Skeletal muscle tissue (tissue), 4 donors: ENCODE results near the gene CFAP20. TPM values are rescaled to one million over a fixed set of nuclear protein-coding genes. Genes with fewer than 3 reads are reported as not detected.
"Not testable (repeated sequence)": the region's sequence is repeated elsewhere in the genome, so short reads cannot be mapped to it uniquely, and the experiment has no call there.

Experiments used
- H3K27ac ChIP-seq: one replicate; pipeline ENCODE4 v1.7.0; 2013; ENCODE audit warnings: mild to moderate bottlenecking, low read depth, low read length, inconsistent platforms
- H3K27me3 ChIP-seq, 3 donors: one replicate each; pipeline ENCODE4 v1.7.0; 2013; ENCODE audit warnings: low read length in 3 of 3; ENCODE audit not compliant: control insufficient read depth in 3 of 3, insufficient read depth in 3 of 3
- H3K36me3 ChIP-seq, 3 donors: one replicate each; pipeline ENCODE4 v1.7.0; 2013; ENCODE audit warnings: low read length in 3 of 3; ENCODE audit not compliant: control insufficient read depth in 3 of 3, insufficient read depth in 3 of 3
- H3K4me1 ChIP-seq, 3 donors: one replicate each; pipeline ENCODE4 v1.7.0; 2013; ENCODE audit warnings: low read length in 3 of 3, mild to moderate bottlenecking in 3 of 3; ENCODE audit not compliant: control insufficient read depth in 3 of 3, insufficient read depth in 3 of 3
- H3K4me3 ChIP-seq, 3 donors: one replicate each; pipeline ENCODE4 v1.7.0; 2013; ENCODE audit warnings: low read length in 3 of 3
- H3K9ac ChIP-seq, 3 donors: one replicate each; pipeline ENCODE4 v1.7.0; 2013; ENCODE audit warnings: low read length in 3 of 3, mild to moderate bottlenecking in 3 of 3, moderate library complexity in 2 of 3, low read depth in 1 of 3
- H3K9me3 ChIP-seq, 3 donors: one replicate each; pipeline ENCODE4 v1.7.0; 2013; ENCODE audit warnings: low read length in 3 of 3; ENCODE audit not compliant: control insufficient read depth in 3 of 3
- total RNA-seq: library from RNA; depleted of rRNA; stranded (reverse); fragments of >200 nt; gene quantifications from one replicate; pipeline ENCODE4 v1.2.3, GENCODE V29; 2014
- donor health status: Osteomylitis.

CFAP20 gene
- total RNA-seq, 1 donor from 2014 or later: 47.5 TPM

GRCh38 chr16:58088091-58088490, 41.1 kb downstream of the CFAP20 start:
- Histone ChIP-seq H3K9ac (no peak overlapping the region), H3K4me1 (no peaks in the 10 kb centered on the region), H3K27me3 (peaks cover 0 to 4% (median 0%) of the 10 kb centered on the region in 3 donors), H3K27ac (no peak overlapping the region), H3K36me3 (no peaks in the 10 kb centered on the region), H3K9me3 (no peaks in the 10 kb centered on the region), H3K4me3 (no peak overlapping the region)

GRCh38 chr16:58087209-58087913, 41.8 kb downstream of the CFAP20 start:
- no peaks in the 10 kb centered on the region for H3K9me3 ChIP-seq
- no peaks in the 10 kb centered on the region for H3K4me1 ChIP-seq
- H3K4me3 ChIP-seq: no peak overlapping the region
- no peak overlapping the region for H3K27ac ChIP-seq
- H3K9ac ChIP-seq: no peak overlapping the region
- H3K27me3 ChIP-seq: peaks cover 0 to 4% (median 0%) of the 10 kb centered on the region in 3 donors
- H3K36me3 ChIP-seq: no peaks in the 10 kb centered on the region

GRCh38 chr16:58086381-58087208, 42.6 kb downstream of the CFAP20 start:
- Histone ChIP-seq H3K36me3 (no peaks in the 10 kb centered on the region), H3K4me1 (peaks cover 0 to 3% (median 2%) of the 10 kb centered on the region in 3 donors), H3K27ac (no peak overlapping the region), H3K9me3 (no peaks in the 10 kb centered on the region), H3K9ac (no peak overlapping the region), H3K27me3 (peaks cover 0 to 4% (median 0%) of the 10 kb centered on the region in 3 donors), H3K4me3 (no peak overlapping the region)

- H3K4me3 ChIP-seq: no peak overlapping the region
- H3K9me3 ChIP-seq: no peaks in the 10 kb centered on the region
- no peak overlapping the region for H3K9ac ChIP-seq
- H3K4me1 ChIP-seq: peaks cover 0 to 6% (median 3%) of the 10 kb centered on the region in 3 donors
- H3K36me3 ChIP-seq: no peaks in the 10 kb centered on the region
- peaks cover 0 to 4% (median 0%) of the 10 kb centered on the region in 3 donors for H3K27me3 ChIP-seq
- H3K27ac ChIP-seq: no peak overlapping the region
These were observed 43.5 kb downstream of the CFAP20 start for GRCh38 chr16:58085584-58086251.

- Histone ChIP-seq H3K4me1 (peaks cover 0 to 6% (median 6%) of the 10 kb centered on the region in 3 donors), H3K4me3 (no peak overlapping the region), H3K27me3 (peaks cover 0 to 4% (median 0%) of the 10 kb centered on the region in 3 donors), H3K36me3 (no peaks in the 10 kb centered on the region), H3K27ac (no peak overlapping the region), H3K9ac (no peak overlapping the region), H3K9me3 (no peaks in the 10 kb centered on the region)
These were observed 44.0 kb downstream of the CFAP20 start for GRCh38 chr16:58085171-58085570.

- no peak overlapping the region for H3K9ac ChIP-seq
- peaks cover 0 to 6% (median 6%) of the 10 kb centered on the region in 3 donors for H3K4me1 ChIP-seq
- H3K36me3 ChIP-seq: no peaks in the 10 kb centered on the region
- no peak overlapping the region for H3K4me3 ChIP-seq
- H3K9me3 ChIP-seq: no peaks in the 10 kb centered on the region
- H3K27me3 ChIP-seq: peaks cover 0 to 4% (median 0%) of the 10 kb centered on the region in 3 donors
- H3K27ac ChIP-seq: no peak overlapping the region
These were observed 44.5 kb downstream of the CFAP20 start for GRCh38 chr16:58084635-58085034.

- no peak overlapping the region for H3K9ac ChIP-seq
- H3K4me1 ChIP-seq: peaks cover 0 to 6% (median 6%) of the 10 kb centered on the region in 3 donors
- no peaks in the 10 kb centered on the region for H3K9me3 ChIP-seq
- no peak overlapping the region for H3K4me3 ChIP-seq
- H3K27ac ChIP-seq: no peak overlapping the region
- H3K27me3 ChIP-seq: peaks cover 0 to 2% (median 0%) of the 10 kb centered on the region in 3 donors
- no peaks in the 10 kb centered on the region for H3K36me3 ChIP-seq
These were observed 46.8 kb downstream of the CFAP20 start for GRCh38 chr16:58082381-58082780.

- H3K9ac ChIP-seq, H3K27ac ChIP-seq, H3K9me3 ChIP-seq, H3K4me1 ChIP-seq, H3K36me3 ChIP-seq, H3K27me3 ChIP-seq, H3K4me3 ChIP-seq: not testable (repeated sequence)
These were observed 48.5 kb downstream of the CFAP20 start for GRCh38 chr16:58080657-58081056.

- Histone ChIP-seq H3K27ac (no peak overlapping the region), H3K4me3 (no peak overlapping the region), H3K9ac (no peak overlapping the region), H3K4me1 (peaks cover 0 to 6% (median 6%) of the 10 kb centered on the region in 3 donors), H3K36me3 (no peaks in the 10 kb centered on the region), H3K27me3 (peaks cover 0 to 2% (median 0%) of the 10 kb centered on the region in 3 donors), H3K9me3 (peaks cover 0 to 10% (median 3%) of the 10 kb centered on the region in 3 donors)
These were observed 51.4 kb downstream of the CFAP20 start for GRCh38 chr16:58077796-58078195.
